ENCODE measurements around the gene SLC25A41. TPM values are rescaled to one million over a fixed set of nuclear protein-coding genes. Genes with fewer than 3 reads are reported as not detected.
A peak's percentile ranks its signal among the peaks of the same experiment; 100 is the strongest.

SLC25A41 gene
- not detected for total RNA-seq (2013)
- polyA plus RNA-seq (not detected), polyA minus RNA-seq (not detected in 2 replicates), total RNA-seq (0 to 0.30 (median 0) reads per million in 11 experiments)

DNA sequence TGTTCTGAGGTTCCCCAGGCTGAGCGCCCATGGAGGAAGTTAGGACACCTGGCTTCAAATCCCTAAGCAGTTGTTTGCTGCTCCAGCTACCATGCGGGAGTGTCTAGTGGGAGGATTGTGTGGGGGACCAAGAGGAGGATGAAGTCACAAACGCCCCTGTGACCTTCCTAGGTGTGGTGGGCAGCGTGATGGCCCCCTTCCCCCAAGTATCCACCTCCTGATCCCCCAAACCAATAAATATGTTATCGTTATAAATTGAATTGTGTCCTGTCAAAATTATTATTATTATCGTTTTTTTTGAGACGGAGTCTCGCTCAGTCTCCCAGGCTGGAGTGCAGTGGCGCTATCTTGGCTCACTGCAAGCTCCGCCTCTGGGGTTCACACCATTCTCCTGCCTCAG lies at the start of gene SLC25A41:
TSS of gene SLC25A41 (minus strand) at position 101 of the 400 bp plus-strand sequence. CDS start at position 31, 70 bp downstream.
- Mint-ChIP-seq H3K4me1 (peaks cover 5% of the 10 kb centered on the region), H3K36me3 (no peaks in the 10 kb centered on the region), H3K9me3 (peaks cover 0 to 3% (median 0%) of the 10 kb centered on the region in 7 donors), H3K4me3 (no peak within 1 kb of the TSS), H3K27ac (peak within 1 kb of the TSS in 1 of 7 donors; percentile 45), H3K27me3 (ENCODE audit: low read depth in 3 of 3) (peaks cover 4 to 14% (median 14%) of the 10 kb centered on the region in 3 donors)
- Histone ChIP-seq H3K36me3 (replicated peaks in 1 of 2; ENCODE audit: control insufficient read depth in 1 of 2, insufficient read depth in 2 of 2, low read length in 2 of 2) (no peaks in the 10 kb centered on the region), H4K20me1 (ENCODE audit: insufficient read depth, low read length) (no peaks in the 10 kb centered on the region), H3K79me2 (ENCODE audit: insufficient read depth, low read length) (no peaks in the 10 kb centered on the region), H3K27me3 (ENCODE audit: control insufficient read depth in 2 of 2, insufficient read depth in 2 of 2, low read length in 2 of 2) (no peaks in the 10 kb centered on the region), H3K4me2 (replicated peaks; ENCODE audit: extremely low read depth, low read length, poor library complexity, severe bottlenecking) (no peak within 1 kb of the TSS), H2AFZ (ENCODE audit: insufficient read depth, low read depth, low read length, poor library complexity, severe bottlenecking) (no peak within 1 kb of the TSS), H3K9ac (ENCODE audit: insufficient read depth, low read length, poor library complexity, severe bottlenecking) (no peak within 1 kb of the TSS), H3K4me1 (ENCODE audit: control insufficient read depth in 1 of 2, insufficient read depth in 2 of 2, low read length in 2 of 2) (peaks cover 0 to 5% of the 10 kb centered on the region in 2 donors), H3K9me3 (replicated peaks in 1 of 2; ENCODE audit: control insufficient read depth in 1 of 2, insufficient read depth in 1 of 2, low read length in 2 of 2) (no peaks in the 10 kb centered on the region), H3K4me3 (replicated peaks in 1 of 3; ENCODE audit: low read depth in 2 of 3, low read length in 3 of 3) (no peak within 1 kb of the TSS), H3K27ac (ENCODE audit: low read depth in 1 of 2, low read length in 2 of 2) (no peak within 1 kb of the TSS)
- DNase-seq, result no peak
- intact Hi-C loops (cut with micrococcal nuclease), result no loop called here
- WGBS (ENCODE audit: insufficient coverage), result 94% methylated on average over 5 of the region's 10 CpGs
- TF ChIP-seq CTCF (IDR thresholded peaks at IDR 0.05), result no peak

DNA sequence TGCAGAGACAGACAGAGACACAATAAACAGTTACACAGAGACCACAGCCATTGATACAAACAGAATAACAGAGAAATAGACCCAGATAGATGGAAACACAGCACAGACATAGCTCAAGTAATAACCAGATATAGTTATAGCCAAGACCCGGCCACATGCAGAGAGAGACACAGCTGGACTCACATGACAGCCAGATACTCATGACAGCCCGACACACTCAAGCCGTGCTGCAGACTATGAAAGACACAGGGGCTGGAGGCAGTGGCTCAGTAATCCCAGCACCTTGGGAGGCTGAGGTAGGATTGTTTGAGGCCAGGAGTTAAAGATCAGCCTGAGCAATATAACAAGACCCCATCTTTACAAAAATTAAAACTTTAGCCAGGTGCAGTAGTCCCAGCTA lies 49.7 kb upstream of the SLC25A41 start:
- H3K79me2 ChIP-seq (ENCODE audit: insufficient read depth, low read length), result peaks cover 13% of the 10 kb centered on the region
- Mint-ChIP-seq H3K4me1 (peaks cover 27% of the 10 kb centered on the region), H3K27me3 (ENCODE audit: low read depth in 3 of 3) (peaks cover 0 to 7% (median 3%) of the 10 kb centered on the region in 3 donors), H3K9me3 (peaks cover 0 to 5% (median 0%) of the 10 kb centered on the region in 7 donors), H3K36me3 (peaks cover 5 to 11% of the 10 kb centered on the region in 2 donors), H3K27ac (no peak overlapping the region), H3K4me3 (no peak overlapping the region)
- H3K9me3 ChIP-seq (replicated peaks in 1 of 2; ENCODE audit: control insufficient read depth in 1 of 2, insufficient read depth in 1 of 2, low read length in 2 of 2), result no peaks in the 10 kb centered on the region
- H3K4me3 ChIP-seq (replicated peaks in 1 of 3; ENCODE audit: low read depth in 2 of 3, low read length in 3 of 3), result no peak overlapping the region
- no peak for TF ChIP-seq CTCF (IDR thresholded peaks at IDR 0.05)
- no peak overlapping the region for H3K27ac ChIP-seq (ENCODE audit: low read depth in 1 of 2, low read length in 2 of 2)
- H4K20me1 ChIP-seq (ENCODE audit: insufficient read depth, low read length), result no peaks in the 10 kb centered on the region
- intact Hi-C loops (cut with micrococcal nuclease), result no loop called here
- H3K9ac ChIP-seq (ENCODE audit: insufficient read depth, low read length, poor library complexity, severe bottlenecking), result no peak overlapping the region
- H3K4me2 ChIP-seq (replicated peaks; ENCODE audit: extremely low read depth, low read length, poor library complexity, severe bottlenecking), result no peak overlapping the region
- peaks cover 6 to 14% of the 10 kb centered on the region in 2 donors for H3K36me3 ChIP-seq (replicated peaks in 1 of 2; ENCODE audit: control insufficient read depth in 1 of 2, insufficient read depth in 2 of 2, low read length in 2 of 2)
- DNase-seq, result no peak
- no peaks in the 10 kb centered on the region for H3K27me3 ChIP-seq (ENCODE audit: control insufficient read depth in 2 of 2, insufficient read depth in 2 of 2, low read length in 2 of 2)
- no peak overlapping the region for H2AFZ ChIP-seq (ENCODE audit: insufficient read depth, low read depth, low read length, poor library complexity, severe bottlenecking)
- 93% methylated on average over 3 of the region's 3 CpGs for WGBS (ENCODE audit: insufficient coverage)
- H3K4me1 ChIP-seq (ENCODE audit: control insufficient read depth in 1 of 2, insufficient read depth in 2 of 2, low read length in 2 of 2), result peaks cover 15 to 21% of the 10 kb centered on the region in 2 donors

All from CD14-positive monocyte (primary cell).